ENCODE measurements around the gene FCN1.

The FCN1 gene

GRCh38 chr9:134922066-134922931 lies 4.6 kb upstream of the FCN1 start:
- no peak for DNase-seq (ENCODE audit: low spot score)
- TF ChIP-seq CTCF (IDR thresholded peaks at IDR 0.05; ENCODE audit: extremely low read depth, missing control alignments): no peak

GRCh38 chr9:134919303-134919702 lies 1.6 kb upstream of the FCN1 start:
- no peak for DNase-seq (ENCODE audit: low spot score)
- no peak for TF ChIP-seq CTCF (IDR thresholded peaks at IDR 0.05; ENCODE audit: extremely low read depth, missing control alignments)

- DNase-seq (ENCODE audit: low spot score): no peak
- TF ChIP-seq CTCF (IDR thresholded peaks at IDR 0.05; ENCODE audit: extremely low read depth, missing control alignments): no peak
Observed at GRCh38 chr9:134918646-134919045, 934 bp upstream of the FCN1 start.

GRCh38 chr9:134916161-134916665 lies 1.5 kb downstream of the FCN1 start:
- TF ChIP-seq CTCF (IDR thresholded peaks at IDR 0.05; ENCODE audit: extremely low read depth, missing control alignments): no peak
- DNase-seq (ENCODE audit: low spot score): no peak

- TF ChIP-seq CTCF (IDR thresholded peaks at IDR 0.05; ENCODE audit: extremely low read depth, missing control alignments): no peak
- DNase-seq (ENCODE audit: low spot score): no peak
Observed at GRCh38 chr9:134915046-134915985, 2.4 kb downstream of the FCN1 start.

- DNase-seq (ENCODE audit: low spot score): no peak
- TF ChIP-seq CTCF (IDR thresholded peaks at IDR 0.05; ENCODE audit: extremely low read depth, missing control alignments): no peak
Observed at GRCh38 chr9:134914501-134914834, 3.2 kb downstream of the FCN1 start.
